Calu3 (cell line): Measurements from ENCODE around the gene HRC. TPM values are rescaled to one million over a fixed set of nuclear protein-coding genes. Genes with fewer than 3 reads are reported as not detected.
A peak's percentile ranks its signal among the peaks of the same experiment; 100 is the strongest.

ENCODE experiments used
- BruUV-seq: library from RNA; stranded (reverse); fragments of 400-500 nt; replicated peaks from 2 replicates; lab custom pipeline; 2021; lab: Mats Ljungman, UMichigan
- CTCF ChIA-PET: fragments of 300-600 bp; sonication (Branson Sonifier 250); formaldehyde crosslinking; loops from one replicate; lab custom pipeline; 2022; ENCODE audit warnings: antibody characterized with exemption; lab: Charles Lee
- DNase-seq: peaks from one replicate; pipeline ENCODE4 v3.0.0; 2022
- H3K27ac Mint-ChIP-seq: one replicate; pipeline ENCODE4 v1.8.0; 2022; ENCODE audit warnings: mixed read lengths; ENCODE audit not compliant: unreplicated experiment
- H3K27me3 Mint-ChIP-seq: one replicate; pipeline ENCODE4 v1.8.0; 2022; ENCODE audit warnings: mixed read lengths; ENCODE audit not compliant: unreplicated experiment
- H3K36me3 Mint-ChIP-seq: one replicate; pipeline ENCODE4 v1.8.0; 2022; ENCODE audit warnings: mild to moderate bottlenecking, moderate library complexity, mixed read lengths; ENCODE audit not compliant: insufficient read depth, unreplicated experiment
- H3K4me1 Mint-ChIP-seq: one replicate; pipeline ENCODE4 v1.8.0; 2022; ENCODE audit warnings: mild to moderate bottlenecking, low read depth, mixed read lengths; ENCODE audit not compliant: unreplicated experiment
- H3K4me3 Mint-ChIP-seq: one replicate; pipeline ENCODE4 v1.8.0; 2022; ENCODE audit warnings: mild to moderate bottlenecking, low read depth, moderate library complexity, mixed read lengths; ENCODE audit not compliant: unreplicated experiment
- H3K9me3 Mint-ChIP-seq: one replicate; pipeline ENCODE4 v1.8.0; 2022; ENCODE audit warnings: low read depth, mixed read lengths; ENCODE audit not compliant: unreplicated experiment
- intact Hi-C: fragments of 100-400 bp; cut with micrococcal nuclease; formaldehyde crosslinking; loops from one replicate; pipeline ENCODE4 v1.10.0; 2022; ENCODE audit not compliant: unreplicated experiment
- total RNA-seq: library from RNA; stranded (reverse); gene quantifications from 2 replicates; pipeline ENCODE4 v1.2.3, GENCODE V29; 2022
- TF ChIP-seq, protein P1 (sequence below): fragments of 200-600 bp; IDR thresholded peaks from one replicate; pipeline ENCODE4 v1.8.0; 2022; ENCODE audit warnings: antibody characterized with exemption; ENCODE audit not compliant: unreplicated experiment

The HRC gene
- total RNA-seq, 1 experiment from 2014 or later = not detected

DNA sequence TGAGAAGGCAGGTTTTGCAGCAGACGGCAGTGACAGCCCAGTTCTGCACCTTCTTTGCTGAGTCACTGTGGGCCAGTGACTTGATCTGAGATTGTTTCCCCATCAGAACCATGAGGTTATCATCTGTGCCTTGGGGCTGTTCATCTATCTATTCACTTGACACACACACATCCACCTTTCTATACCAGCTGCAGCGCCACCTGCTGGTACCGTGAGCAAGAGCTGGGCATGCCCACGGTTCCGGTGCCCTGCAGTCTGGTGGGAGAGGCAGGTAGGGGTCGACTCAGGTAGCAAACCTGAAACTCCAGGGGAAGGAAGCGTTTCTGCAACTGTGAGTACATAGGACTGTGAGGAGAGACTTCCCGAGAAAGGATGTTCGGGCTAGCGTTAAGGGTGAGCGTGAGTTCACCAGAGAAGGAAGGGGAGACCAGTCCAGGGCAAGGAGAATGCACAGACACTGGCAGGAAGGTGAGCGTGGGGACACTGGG lies 48.5 kb downstream of the HRC start:
- peak overlapping the region; percentile 9 for H3K27ac Mint-ChIP-seq
- H3K4me3 Mint-ChIP-seq = no peak overlapping the region
- no peaks in the 10 kb centered on the region for H3K27me3 Mint-ChIP-seq
- H3K36me3 Mint-ChIP-seq = peaks cover 65% of the 10 kb centered on the region
- CTCF ChIA-PET = interaction anchor here (0.5 to 1.7 kb wide), 6 partner anchors 9 to 304 kb away, joined by 3 to 9 read pairs (median 7); no protein-coding TSS in a partner anchor
- H3K4me1 Mint-ChIP-seq = no peaks in the 10 kb centered on the region
- no TSS peak for BruUV-seq
- intact Hi-C loops = no loop called here
- TF ChIP-seq, protein P1, sequence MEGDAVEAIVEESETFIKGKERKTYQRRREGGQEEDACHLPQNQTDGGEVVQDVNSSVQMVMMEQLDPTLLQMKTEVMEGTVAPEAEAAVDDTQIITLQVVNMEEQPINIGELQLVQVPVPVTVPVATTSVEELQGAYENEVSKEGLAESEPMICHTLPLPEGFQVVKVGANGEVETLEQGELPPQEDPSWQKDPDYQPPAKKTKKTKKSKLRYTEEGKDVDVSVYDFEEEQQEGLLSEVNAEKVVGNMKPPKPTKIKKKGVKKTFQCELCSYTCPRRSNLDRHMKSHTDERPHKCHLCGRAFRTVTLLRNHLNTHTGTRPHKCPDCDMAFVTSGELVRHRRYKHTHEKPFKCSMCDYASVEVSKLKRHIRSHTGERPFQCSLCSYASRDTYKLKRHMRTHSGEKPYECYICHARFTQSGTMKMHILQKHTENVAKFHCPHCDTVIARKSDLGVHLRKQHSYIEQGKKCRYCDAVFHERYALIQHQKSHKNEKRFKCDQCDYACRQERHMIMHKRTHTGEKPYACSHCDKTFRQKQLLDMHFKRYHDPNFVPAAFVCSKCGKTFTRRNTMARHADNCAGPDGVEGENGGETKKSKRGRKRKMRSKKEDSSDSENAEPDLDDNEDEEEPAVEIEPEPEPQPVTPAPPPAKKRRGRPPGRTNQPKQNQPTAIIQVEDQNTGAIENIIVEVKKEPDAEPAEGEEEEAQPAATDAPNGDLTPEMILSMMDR = peak; percentile 94
- DNase-seq = peak; percentile 71
- H3K9me3 Mint-ChIP-seq = no peaks in the 10 kb centered on the region

DNA sequence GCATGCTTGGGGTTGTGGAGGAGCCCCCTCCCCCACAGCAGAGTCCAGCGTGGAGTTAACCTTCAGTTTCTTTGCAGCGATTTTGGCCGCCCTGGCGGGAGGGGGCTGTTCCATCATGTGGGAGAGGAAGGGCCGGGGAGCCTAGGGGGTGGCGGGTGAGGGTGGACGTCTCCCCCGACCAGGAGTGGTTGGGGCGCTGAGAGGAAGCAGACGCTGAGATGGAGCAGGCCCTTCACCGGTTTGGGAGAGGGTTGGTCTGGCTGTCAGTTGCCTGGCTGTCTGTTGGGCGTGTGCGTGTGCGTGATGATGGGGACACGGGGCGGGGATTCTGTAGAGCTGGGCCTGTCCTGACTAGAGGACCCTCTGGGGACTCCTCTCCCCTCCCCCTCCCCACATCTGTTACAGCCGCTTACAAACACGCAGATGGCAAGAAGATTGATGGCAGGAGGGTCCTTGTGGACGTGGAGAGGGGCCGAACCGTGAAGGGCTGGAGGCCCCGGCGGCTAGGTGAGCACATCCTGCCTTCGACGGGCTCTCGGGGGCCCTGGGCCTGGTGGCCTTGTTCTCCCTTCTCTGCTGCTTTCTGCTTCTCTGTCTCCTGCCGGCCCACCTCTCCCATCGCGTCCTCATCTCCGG lies 50.8 kb downstream of the HRC start:
- intact Hi-C loops = no loop called here
- Mint-ChIP-seq H3K4me1 (peaks cover 7% of the 10 kb centered on the region), H3K27me3 (no peaks in the 10 kb centered on the region), H3K36me3 (peaks cover 86% of the 10 kb centered on the region), H3K27ac (no peak overlapping the region), H3K9me3 (no peaks in the 10 kb centered on the region), H3K4me3 (no peak overlapping the region)
- TF ChIP-seq, protein P1 = no peak
- DNase-seq = no peak
- no TSS peak for BruUV-seq
- CTCF ChIA-PET = no interaction called here

DNA sequence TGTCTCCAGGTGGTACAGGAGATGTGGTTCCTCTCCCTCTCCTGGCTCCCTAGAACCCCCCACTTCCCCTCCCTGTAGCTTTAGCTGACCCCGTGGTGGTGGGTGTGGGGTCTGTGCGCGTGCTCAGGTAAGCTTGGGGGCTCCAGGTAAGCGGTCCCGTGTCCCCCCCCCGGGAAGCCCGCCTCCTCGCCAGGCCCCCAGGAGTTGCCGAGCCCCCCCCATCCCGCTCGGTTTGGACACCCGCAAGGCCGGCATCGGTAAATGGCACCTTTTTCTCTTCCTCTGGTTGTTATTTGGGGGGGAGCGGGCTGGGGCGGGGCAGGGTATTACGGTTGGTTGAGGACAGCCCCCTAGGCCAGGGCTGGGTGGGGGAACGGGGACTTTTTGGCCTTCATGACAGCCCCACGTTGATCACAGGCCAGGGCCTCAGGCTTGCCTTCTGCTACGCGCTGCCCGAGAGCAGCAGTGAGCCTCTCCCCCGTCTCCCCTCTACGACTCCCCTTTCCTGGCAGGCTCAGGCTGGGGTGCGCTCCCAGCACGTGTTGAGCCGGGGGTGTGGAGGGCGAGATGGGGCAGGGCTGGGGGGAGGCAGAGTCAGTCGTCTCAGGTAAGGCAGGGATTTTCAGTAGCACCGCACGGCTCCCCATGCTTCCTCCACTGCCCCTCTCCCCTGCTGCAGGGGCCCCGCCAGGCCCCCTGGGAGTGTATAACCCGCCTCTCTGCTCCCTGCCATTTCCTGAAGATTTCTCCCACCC lies 51.7 kb downstream of the HRC start:
- no peak for DNase-seq
- H3K9me3 Mint-ChIP-seq = no peaks in the 10 kb centered on the region
- peaks cover 86% of the 10 kb centered on the region for H3K36me3 Mint-ChIP-seq
- no peaks in the 10 kb centered on the region for H3K27me3 Mint-ChIP-seq
- TSS peak; percentile 8 for BruUV-seq
- CTCF ChIA-PET = no interaction called here
- intact Hi-C loops = no loop called here
- no peak overlapping the region for H3K4me3 Mint-ChIP-seq
- H3K27ac Mint-ChIP-seq = no peak overlapping the region
- TF ChIP-seq, protein P1 = no peak
- H3K4me1 Mint-ChIP-seq = peaks cover 7% of the 10 kb centered on the region

DNA sequence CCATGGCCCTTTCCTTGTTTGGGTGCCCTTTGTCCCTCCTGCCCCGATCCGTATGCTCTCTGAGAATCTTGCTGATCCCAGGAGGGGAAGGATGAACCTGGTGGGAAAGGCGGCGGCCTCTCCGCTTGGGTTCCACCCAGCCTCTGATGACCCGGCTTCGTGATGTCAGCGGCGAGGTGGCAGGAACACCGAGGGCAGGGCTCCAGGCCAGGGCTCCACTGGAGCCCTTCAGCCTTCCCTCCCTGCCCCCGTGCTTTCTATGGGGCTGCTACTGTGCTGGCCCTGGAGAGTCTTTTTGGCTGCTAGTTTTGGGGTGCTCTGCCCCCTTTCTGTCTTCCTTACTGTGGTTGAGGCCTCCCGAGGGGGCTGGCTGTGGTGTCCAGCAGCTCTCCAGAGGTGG lies 52.9 kb downstream of the HRC start:
- H3K9me3 Mint-ChIP-seq = no peaks in the 10 kb centered on the region
- TF ChIP-seq, protein P1 = no peak
- BruUV-seq = no TSS peak
- no peak for DNase-seq
- peaks cover 87% of the 10 kb centered on the region for H3K36me3 Mint-ChIP-seq
- H3K27ac Mint-ChIP-seq = no peak overlapping the region
- H3K4me1 Mint-ChIP-seq = peaks cover 7% of the 10 kb centered on the region
- no peak overlapping the region for H3K4me3 Mint-ChIP-seq
- intact Hi-C loops = no loop called here
- CTCF ChIA-PET = interaction anchor here (0.5 kb wide), 1 partner anchor 96 kb away, joined by 18 read pairs; no protein-coding TSS in a partner anchor
- no peaks in the 10 kb centered on the region for H3K27me3 Mint-ChIP-seq

Other genes starting within 250 kb of the HRC start
- gene DHDH, start 221.7 kb downstream of the HRC start, total RNA-seq = 2.1 and 5.3 TPM in 2 replicates
- 141 and 147 TPM in 2 replicates for gene BAX, start 200.5 kb downstream of the HRC start, total RNA-seq
- 1,459 and 1,979 TPM in 2 replicates for gene FTL, start 190.1 kb downstream of the HRC start, total RNA-seq
- 59.6 and 64.7 TPM in 2 replicates for gene GYS1, start 162.1 kb downstream of the HRC start, total RNA-seq
- 184 and 199 TPM in 2 replicates for gene RUVBL2, start 161.5 kb downstream of the HRC start, total RNA-seq
- 1.1 TPM in 1 of 2 replicates, not detected in the other for gene LHB, start 138.3 kb downstream of the HRC start, total RNA-seq
- 1.1 TPM in 1 of 2 replicates, not detected in the other for gene CGB3, start 131.1 kb downstream of the HRC start, total RNA-seq
- 0.52 TPM in 1 of 2 replicates, not detected in the other for gene CGB2, start 123.5 kb downstream of the HRC start, total RNA-seq
- not detected in 2 replicates for gene CGB1, start 118.5 kb downstream of the HRC start, total RNA-seq
- 2.6 and 3.3 TPM in 2 replicates for gene CGB5, start 111.5 kb downstream of the HRC start, total RNA-seq
- gene CGB8, start 106.3 kb downstream of the HRC start, total RNA-seq = 0.54 and 0.56 TPM in 2 replicates
- 0.66 and 1.0 TPM in 2 replicates for gene CGB7, start 97.6 kb downstream of the HRC start, total RNA-seq
- gene NTF4, start 90.6 kb downstream of the HRC start, total RNA-seq = 0.69 and 0.83 TPM in 2 replicates
- gene KCNA7, start 82.7 kb downstream of the HRC start, total RNA-seq = not detected in 2 replicates
- gene SNRNP70, start 69.9 kb downstream of the HRC start, total RNA-seq = 310 and 325 TPM in 2 replicates
- gene LIN7B, start 41.0 kb downstream of the HRC start, total RNA-seq = 7.0 and 7.5 TPM in 2 replicates
- 1.9 and 2.0 TPM in 2 replicates for gene C19orf73, start 36.3 kb downstream of the HRC start, total RNA-seq
- gene PPFIA3, start 35.9 kb downstream of the HRC start, total RNA-seq = 4.9 and 6.0 TPM in 2 replicates
- 70.0 and 79.9 TPM in 2 replicates for gene TRPM4, start 2.4 kb upstream of the HRC start, total RNA-seq
- not detected in 2 replicates for gene SLC6A16, start 169.8 kb upstream of the HRC start, total RNA-seq
- gene CD37, start 180.0 kb upstream of the HRC start, total RNA-seq = not detected in 2 replicates
- gene TEAD2, start 207.0 kb upstream of the HRC start, total RNA-seq = 2.4 TPM in 2 replicates
- gene DKKL1, start 208.5 kb upstream of the HRC start, total RNA-seq = not detected in 2 replicates
- gene KASH5, start 232.9 kb upstream of the HRC start, total RNA-seq = not detected in 2 replicates